ENCODE results near the gene TPBGL. TPM values are rescaled to one million over a fixed set of nuclear protein-coding genes. Genes with fewer than 3 reads are reported as not detected.

The TPBGL gene
- total RNA-seq, 4 donors from 2014 or later, result not detected

GRCh38 chr11:75241906-75242644, 1.5 kb downstream of the TPBGL start:
- in situ Hi-C loops (cut with MboI; ENCODE audit: low sequenced_read_pairs in 4 of 4), result loop anchor here (10.0 to 25.0 kb wide), 3 partner anchors 217 to 317 kb away; partner anchors contain the start of genes SPCS2 (in 1 of the 4) and XRRA1 (in 1 of the 4)
- DNase-seq (no peak), ATAC-seq (peak in 1 of 2 donors; percentile 11)
- Histone ChIP-seq H3K36me3 (no peaks in the 10 kb centered on the region), H3K27ac (no peak overlapping the region), H3K27me3 (peaks cover 27 to 28% (median 27%) of the 10 kb centered on the region in 3 donors), H3K4me1 (peaks cover 0 to 6% of the 10 kb centered on the region in 2 donors), H3K4me3 (peak overlapping the region in 3 of 4 donors; percentile 35 to 46 (median 43)), H3K9me3 (no peaks in the 10 kb centered on the region)
- peak in 1 of 5 experiments; percentile 5 for TF ChIP-seq CTCF (IDR thresholded peaks at IDR 0.05 in 4 of 5, conservative IDR thresholded peaks at IDR 0.05 in 1 of 5)
- no peak for TF ChIP-seq POLR2A (IDR thresholded peaks at IDR 0.05)
- intact Hi-C loops (cut with DNase I; ENCODE audit: low total_unique reads), result loop anchor here (1.0 to 5.0 kb wide), 2 partner anchors 220 to 313 kb away; no protein-coding TSS in a partner anchor

GRCh38 chr11:75242722-75243600, 2.4 kb downstream of the TPBGL start:
- intact Hi-C loops (cut with DNase I; ENCODE audit: low total_unique reads) (loop anchor here (5.0 kb wide), 1 partner anchor 221 kb away; no protein-coding TSS in a partner anchor), in situ Hi-C loops (cut with MboI; ENCODE audit: low sequenced_read_pairs in 4 of 4) (loop anchor here (10.0 to 25.0 kb wide), 3 partner anchors 218 to 318 kb away; partner anchors contain the start of genes SPCS2 (in 1 of the 4) and XRRA1 (in 1 of the 4))
- Histone ChIP-seq H3K9me3 (no peaks in the 10 kb centered on the region), H3K36me3 (no peaks in the 10 kb centered on the region), H3K4me1 (peaks cover 0 to 6% of the 10 kb centered on the region in 2 donors), H3K27me3 (peaks cover 27 to 28% (median 27%) of the 10 kb centered on the region in 3 donors), H3K27ac (no peak overlapping the region), H3K4me3 (no peak overlapping the region)
- DNase-seq (no peak), ATAC-seq (no peak)
- TF ChIP-seq POLR2A (IDR thresholded peaks at IDR 0.05) (no peak), CTCF (IDR thresholded peaks at IDR 0.05 in 4 of 5, conservative IDR thresholded peaks at IDR 0.05 in 1 of 5) (no peak)

- in situ Hi-C loops (cut with MboI; ENCODE audit: low sequenced_read_pairs in 4 of 4), result loop anchor here (10.0 to 25.0 kb wide), 3 partner anchors 219 to 319 kb away; partner anchors contain the start of genes SPCS2 (in 1 of the 4) and XRRA1 (in 1 of the 4)
- H3K4me1 ChIP-seq, result peaks cover 0 to 6% of the 10 kb centered on the region in 2 donors
- no peak overlapping the region for H3K27ac ChIP-seq
- H3K9me3 ChIP-seq, result no peaks in the 10 kb centered on the region
- TF ChIP-seq POLR2A (IDR thresholded peaks at IDR 0.05) (no peak), CTCF (IDR thresholded peaks at IDR 0.05 in 4 of 5, conservative IDR thresholded peaks at IDR 0.05 in 1 of 5) (no peak)
- peaks cover 25 to 27% (median 27%) of the 10 kb centered on the region in 3 donors for H3K27me3 ChIP-seq
- no peaks in the 10 kb centered on the region for H3K36me3 ChIP-seq
- DNase-seq (no peak), ATAC-seq (no peak)
- no peak overlapping the region for H3K4me3 ChIP-seq
- intact Hi-C loops (cut with DNase I; ENCODE audit: low total_unique reads), result loop anchor here (5.0 kb wide), 1 partner anchor 222 kb away; no protein-coding TSS in a partner anchor
Observed at GRCh38 chr11:75244052-75244814, 3.7 kb downstream of the TPBGL start.
